ENCODE results near the gene LRRC7. TPM values are rescaled to one million over a fixed set of nuclear protein-coding genes. Genes with fewer than 3 reads are reported as not detected.

LRRC7 gene
- total and polyA plus RNA-seq, 2 of the 13 experiments (the other 11 are each of a cell fraction or from before 2014, with no cell fraction given), result not detected

DNA sequence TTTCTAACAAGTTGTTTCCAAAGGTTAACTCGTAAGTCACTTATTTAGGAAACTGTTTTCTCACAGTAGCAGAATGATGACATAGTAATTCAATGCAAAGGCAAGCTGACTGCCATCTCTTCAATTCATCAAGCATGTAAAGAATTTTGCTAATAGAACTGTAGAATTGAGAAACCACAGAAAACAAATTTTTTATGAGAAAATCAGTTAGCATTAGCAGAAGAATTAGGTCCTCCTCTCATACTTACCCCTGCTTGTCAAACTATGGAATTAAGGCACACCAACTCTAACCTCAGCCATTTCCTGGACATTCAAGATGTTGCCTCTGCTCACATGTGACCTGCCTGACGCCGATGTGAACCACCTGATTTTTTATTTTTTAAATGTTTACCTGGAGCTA is 522.4 kb downstream of the LRRC7 start:
- Histone ChIP-seq H4K20me1 (ENCODE audit: insufficient read depth, low read length) (no peaks in the 10 kb centered on the region), H3K4me3 (replicated peaks in 1 of 3; ENCODE audit: insufficient read depth in 1 of 3, low read depth in 2 of 3, low read length in 3 of 3) (no peak overlapping the region), H3K4me2 (ENCODE audit: low read depth, low read length) (no peak overlapping the region), H3K27me3 (ENCODE audit: control insufficient read depth in 1 of 2, insufficient read depth in 2 of 2, low read length in 2 of 2) (no peaks in the 10 kb centered on the region), H2AFZ (ENCODE audit: low read length) (no peak overlapping the region), H3K36me3 (replicated peaks in 1 of 2; ENCODE audit: control insufficient read depth in 1 of 2, insufficient read depth in 2 of 2, low read length in 2 of 2) (no peaks in the 10 kb centered on the region), H3K27ac (ENCODE audit: extremely low read length, insufficient read depth, low read length) (no peak overlapping the region), H3K4me1 (ENCODE audit: insufficient read depth, low read length) (no peaks in the 10 kb centered on the region), H3K9ac (ENCODE audit: insufficient read depth, low read depth, low read length) (no peak overlapping the region), H3K9me3 (ENCODE audit: low read length) (no peaks in the 10 kb centered on the region), H3K79me2 (ENCODE audit: insufficient read depth, low read length) (no peaks in the 10 kb centered on the region)
- DNase-seq (ENCODE audit: low spot score), result no peak
- no peak for FAIRE-seq
- CTCF ChIA-PET (ENCODE audit: low intra/inter-chr PET ratio, low total read pairs), result no interaction called here
- whole genome bisulfite sequencing (ENCODE audit: low lambda C conversion rate), result 4% methylated on average over 3 of the region's 3 CpGs
- BruUV-seq (replicated peaks), result no TSS peak
- POLR2A ChIA-PET, result no interaction called here
- intact Hi-C loops (cut with micrococcal nuclease; ENCODE audit: unreplicated experiment) (no loop called here), in situ Hi-C loops (cut with HindIII; ENCODE audit: extremely low pct_ligation_motif_present, low pct_unique_long_range_greater_than_20kb) (no loop called here)
- ATAC-seq, result no peak
- TF ChIP-seq MAFG (CRISPR knock-in tag; IDR thresholded peaks at IDR 0.05) (no peak), ELF1 (CRISPR knock-in tag; IDR thresholded peaks at IDR 0.05) (no peak), ZSCAN25 (CRISPR knock-in tag; IDR thresholded peaks at IDR 0.05) (no peak), CEBPB (IDR thresholded peaks at IDR 0.05; ENCODE audit: borderline replicate concordance, low read depth, low read length) (no peak), RORA (CRISPR knock-in tag; IDR thresholded peaks at IDR 0.05) (no peak), MEF2D (CRISPR knock-in tag; IDR thresholded peaks at IDR 0.05) (no peak), NFATC3 (CRISPR knock-in tag; IDR thresholded peaks at IDR 0.05) (no peak), HNRNPH1 (optimal IDR thresholded peaks at IDR 0.05; ENCODE audit: low read depth, low read length) (no peak), RFX5 (IDR thresholded peaks at IDR 0.05; ENCODE audit: low read depth, low read length) (no peak), ADNP (CRISPR knock-in tag; IDR thresholded peaks at IDR 0.05) (no peak), CBFB (CRISPR knock-in tag; IDR thresholded peaks at IDR 0.05) (no peak), ZNF7 (CRISPR knock-in tag; IDR thresholded peaks at IDR 0.05) (no peak), ATM (IDR thresholded peaks at IDR 0.05; ENCODE audit: borderline replicate concordance) (no peak), MED13 (CRISPR knock-in tag; IDR thresholded peaks at IDR 0.05) (no peak)
- TF ChIP-seq, protein P1, sequence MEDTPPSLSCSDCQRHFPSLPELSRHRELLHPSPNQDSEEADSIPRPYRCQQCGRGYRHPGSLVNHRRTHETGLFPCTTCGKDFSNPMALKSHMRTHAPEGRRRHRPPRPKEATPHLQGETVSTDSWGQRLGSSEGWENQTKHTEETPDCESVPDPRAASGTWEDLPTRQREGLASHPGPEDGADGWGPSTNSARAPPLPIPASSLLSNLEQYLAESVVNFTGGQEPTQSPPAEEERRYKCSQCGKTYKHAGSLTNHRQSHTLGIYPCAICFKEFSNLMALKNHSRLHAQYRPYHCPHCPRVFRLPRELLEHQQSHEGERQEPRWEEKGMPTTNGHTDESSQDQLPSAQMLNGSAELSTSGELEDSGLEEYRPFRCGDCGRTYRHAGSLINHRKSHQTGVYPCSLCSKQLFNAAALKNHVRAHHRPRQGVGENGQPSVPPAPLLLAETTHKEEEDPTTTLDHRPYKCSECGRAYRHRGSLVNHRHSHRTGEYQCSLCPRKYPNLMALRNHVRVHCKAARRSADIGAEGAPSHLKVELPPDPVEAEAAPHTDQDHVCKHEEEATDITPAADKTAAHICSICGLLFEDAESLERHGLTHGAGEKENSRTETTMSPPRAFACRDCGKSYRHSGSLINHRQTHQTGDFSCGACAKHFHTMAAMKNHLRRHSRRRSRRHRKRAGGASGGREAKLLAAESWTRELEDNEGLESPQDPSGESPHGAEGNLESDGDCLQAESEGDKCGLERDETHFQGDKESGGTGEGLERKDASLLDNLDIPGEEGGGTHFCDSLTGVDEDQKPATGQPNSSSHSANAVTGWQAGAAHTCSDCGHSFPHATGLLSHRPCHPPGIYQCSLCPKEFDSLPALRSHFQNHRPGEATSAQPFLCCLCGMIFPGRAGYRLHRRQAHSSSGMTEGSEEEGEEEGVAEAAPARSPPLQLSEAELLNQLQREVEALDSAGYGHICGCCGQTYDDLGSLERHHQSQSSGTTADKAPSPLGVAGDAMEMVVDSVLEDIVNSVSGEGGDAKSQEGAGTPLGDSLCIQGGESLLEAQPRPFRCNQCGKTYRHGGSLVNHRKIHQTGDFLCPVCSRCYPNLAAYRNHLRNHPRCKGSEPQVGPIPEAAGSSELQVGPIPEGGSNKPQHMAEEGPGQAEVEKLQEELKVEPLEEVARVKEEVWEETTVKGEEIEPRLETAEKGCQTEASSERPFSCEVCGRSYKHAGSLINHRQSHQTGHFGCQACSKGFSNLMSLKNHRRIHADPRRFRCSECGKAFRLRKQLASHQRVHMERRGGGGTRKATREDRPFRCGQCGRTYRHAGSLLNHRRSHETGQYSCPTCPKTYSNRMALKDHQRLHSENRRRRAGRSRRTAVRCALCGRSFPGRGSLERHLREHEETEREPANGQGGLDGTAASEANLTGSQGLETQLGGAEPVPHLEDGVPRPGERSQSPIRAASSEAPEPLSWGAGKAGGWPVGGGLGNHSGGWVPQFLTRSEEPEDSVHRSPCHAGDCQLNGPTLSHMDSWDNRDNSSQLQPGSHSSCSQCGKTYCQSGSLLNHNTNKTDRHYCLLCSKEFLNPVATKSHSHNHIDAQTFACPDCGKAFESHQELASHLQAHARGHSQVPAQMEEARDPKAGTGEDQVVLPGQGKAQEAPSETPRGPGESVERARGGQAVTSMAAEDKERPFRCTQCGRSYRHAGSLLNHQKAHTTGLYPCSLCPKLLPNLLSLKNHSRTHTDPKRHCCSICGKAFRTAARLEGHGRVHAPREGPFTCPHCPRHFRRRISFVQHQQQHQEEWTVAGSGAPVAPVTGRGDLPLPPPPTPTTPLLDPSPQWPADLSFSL (CRISPR knock-in tag; IDR thresholded peaks at IDR 0.05), result no peak
- TF ChIP-seq, protein P2, sequence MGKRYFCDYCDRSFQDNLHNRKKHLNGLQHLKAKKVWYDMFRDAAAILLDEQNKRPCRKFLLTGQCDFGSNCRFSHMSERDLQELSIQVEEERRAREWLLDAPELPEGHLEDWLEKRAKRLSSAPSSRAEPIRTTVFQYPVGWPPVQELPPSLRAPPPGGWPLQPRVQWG (CRISPR knock-in tag; IDR thresholded peaks at IDR 0.05; ENCODE audit: borderline replicate concordance, low read depth), result no peak

All from HepG2 (cell line).